ENCODE results near the gene MAPK14.

- TF ChIP-seq CTCF (IDR thresholded peaks at IDR 0.05; ENCODE audit: low read depth, low read length, missing input control): no peak
- TF ChIP-seq GABPA (IDR thresholded peaks at IDR 0.05 in 1 of 2, conservative IDR thresholded peaks at IDR 0.05 in 1 of 2): no peak
- no peak for TF ChIP-seq EGR1 (IDR thresholded peaks at IDR 0.05; ENCODE audit: low read depth in 2 of 2)
- no peak for TF ChIP-seq JUND (IDR thresholded peaks at IDR 0.05)
- TF ChIP-seq, protein P1, sequence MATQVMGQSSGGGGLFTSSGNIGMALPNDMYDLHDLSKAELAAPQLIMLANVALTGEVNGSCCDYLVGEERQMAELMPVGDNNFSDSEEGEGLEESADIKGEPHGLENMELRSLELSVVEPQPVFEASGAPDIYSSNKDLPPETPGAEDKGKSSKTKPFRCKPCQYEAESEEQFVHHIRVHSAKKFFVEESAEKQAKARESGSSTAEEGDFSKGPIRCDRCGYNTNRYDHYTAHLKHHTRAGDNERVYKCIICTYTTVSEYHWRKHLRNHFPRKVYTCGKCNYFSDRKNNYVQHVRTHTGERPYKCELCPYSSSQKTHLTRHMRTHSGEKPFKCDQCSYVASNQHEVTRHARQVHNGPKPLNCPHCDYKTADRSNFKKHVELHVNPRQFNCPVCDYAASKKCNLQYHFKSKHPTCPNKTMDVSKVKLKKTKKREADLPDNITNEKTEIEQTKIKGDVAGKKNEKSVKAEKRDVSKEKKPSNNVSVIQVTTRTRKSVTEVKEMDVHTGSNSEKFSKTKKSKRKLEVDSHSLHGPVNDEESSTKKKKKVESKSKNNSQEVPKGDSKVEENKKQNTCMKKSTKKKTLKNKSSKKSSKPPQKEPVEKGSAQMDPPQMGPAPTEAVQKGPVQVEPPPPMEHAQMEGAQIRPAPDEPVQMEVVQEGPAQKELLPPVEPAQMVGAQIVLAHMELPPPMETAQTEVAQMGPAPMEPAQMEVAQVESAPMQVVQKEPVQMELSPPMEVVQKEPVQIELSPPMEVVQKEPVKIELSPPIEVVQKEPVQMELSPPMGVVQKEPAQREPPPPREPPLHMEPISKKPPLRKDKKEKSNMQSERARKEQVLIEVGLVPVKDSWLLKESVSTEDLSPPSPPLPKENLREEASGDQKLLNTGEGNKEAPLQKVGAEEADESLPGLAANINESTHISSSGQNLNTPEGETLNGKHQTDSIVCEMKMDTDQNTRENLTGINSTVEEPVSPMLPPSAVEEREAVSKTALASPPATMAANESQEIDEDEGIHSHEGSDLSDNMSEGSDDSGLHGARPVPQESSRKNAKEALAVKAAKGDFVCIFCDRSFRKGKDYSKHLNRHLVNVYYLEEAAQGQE (IDR thresholded peaks at IDR 0.05): no peak
- TF ChIP-seq NR2F2 (IDR thresholded peaks at IDR 0.05): no peak
- TF ChIP-seq, protein P2, sequence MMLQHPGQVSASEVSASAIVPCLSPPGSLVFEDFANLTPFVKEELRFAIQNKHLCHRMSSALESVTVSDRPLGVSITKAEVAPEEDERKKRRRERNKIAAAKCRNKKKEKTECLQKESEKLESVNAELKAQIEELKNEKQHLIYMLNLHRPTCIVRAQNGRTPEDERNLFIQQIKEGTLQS (IDR thresholded peaks at IDR 0.05): no peak
- no peak for TF ChIP-seq MAX (IDR thresholded peaks at IDR 0.05)
- TF ChIP-seq RAD21 (IDR thresholded peaks at IDR 0.05): no peak
Observed at GRCh38 chr6:36065916-36066315, 38.3 kb downstream of the MAPK14 start.
